Fibroblast of skin of back (primary cell): ENCODE measurements around the gene SYNPO2.

ENCODE experiments used
- DNase-seq: peaks from one replicate; pipeline ENCODE4 v3.0.0-alpha.2; 2013

SYNPO2 gene

GRCh38 chr4:118879409-118879808 lies 9.2 kb upstream of the SYNPO2 start:
- DNase-seq = no peak

GRCh38 chr4:118881512-118882146 lies 7.0 kb upstream of the SYNPO2 start:
- no peak for DNase-seq

- DNase-seq = no peak
These were observed 4.8 kb upstream of the SYNPO2 start for GRCh38 chr4:118883861-118884260.

- no peak for DNase-seq
These were observed 3.9 kb upstream of the SYNPO2 start for GRCh38 chr4:118884716-118885115.

- DNase-seq = no peak
These were observed 648 bp downstream of the SYNPO2 start for GRCh38 chr4:118889312-118889691.

DNA sequence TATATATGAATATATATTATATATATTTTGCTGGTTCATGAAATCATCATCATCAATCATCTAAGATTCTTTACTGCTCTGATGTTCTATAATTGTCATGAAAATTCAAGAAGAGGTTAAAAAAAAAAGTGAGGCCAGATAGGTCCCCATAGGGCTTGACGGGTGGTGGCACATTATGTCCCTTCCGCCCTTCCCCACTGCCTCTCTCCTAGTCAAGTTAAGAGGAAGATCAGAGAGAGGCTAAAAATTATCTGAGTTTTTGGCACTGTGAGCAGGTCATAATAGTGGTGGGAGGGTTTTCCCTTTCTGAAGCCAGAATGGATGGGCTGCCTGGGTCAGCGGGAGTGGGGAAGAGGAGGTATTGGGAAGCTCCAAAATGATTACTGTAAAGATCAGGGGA lies 5.4 kb downstream of the SYNPO2 start:
- no peak for DNase-seq

- no peak for DNase-seq
These were observed 9.6 kb downstream of the SYNPO2 start for GRCh38 chr4:118898221-118898620.

GRCh38 chr4:118898684-118899138 lies 10.1 kb downstream of the SYNPO2 start:
- no peak for DNase-seq

- no peak for DNase-seq
These were observed 15.8 kb downstream of the SYNPO2 start for GRCh38 chr4:118904418-118904817.

GRCh38 chr4:118904935-118905334 lies 16.3 kb downstream of the SYNPO2 start:
- DNase-seq = no peak

DNA sequence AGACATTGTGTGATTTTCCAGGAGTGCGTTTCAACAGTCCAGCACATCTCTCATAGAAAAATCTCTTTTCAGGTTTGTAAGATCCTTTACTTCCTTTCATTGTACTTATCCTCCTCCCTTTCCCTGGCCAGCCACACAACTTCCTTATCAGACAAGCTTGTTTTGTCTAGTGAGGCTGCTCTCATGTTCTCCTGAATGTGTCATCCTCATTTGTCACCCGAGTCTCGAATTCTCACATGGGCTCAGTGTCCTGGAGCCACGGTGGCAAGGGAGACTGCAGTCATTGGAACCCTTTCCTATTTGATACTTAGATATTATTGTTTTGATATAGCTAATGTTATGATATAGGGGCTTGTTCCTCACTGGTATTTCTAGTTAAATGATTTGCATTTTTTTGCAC lies 16.9 kb downstream of the SYNPO2 start:
- DNase-seq = peak; percentile 87

DNA sequence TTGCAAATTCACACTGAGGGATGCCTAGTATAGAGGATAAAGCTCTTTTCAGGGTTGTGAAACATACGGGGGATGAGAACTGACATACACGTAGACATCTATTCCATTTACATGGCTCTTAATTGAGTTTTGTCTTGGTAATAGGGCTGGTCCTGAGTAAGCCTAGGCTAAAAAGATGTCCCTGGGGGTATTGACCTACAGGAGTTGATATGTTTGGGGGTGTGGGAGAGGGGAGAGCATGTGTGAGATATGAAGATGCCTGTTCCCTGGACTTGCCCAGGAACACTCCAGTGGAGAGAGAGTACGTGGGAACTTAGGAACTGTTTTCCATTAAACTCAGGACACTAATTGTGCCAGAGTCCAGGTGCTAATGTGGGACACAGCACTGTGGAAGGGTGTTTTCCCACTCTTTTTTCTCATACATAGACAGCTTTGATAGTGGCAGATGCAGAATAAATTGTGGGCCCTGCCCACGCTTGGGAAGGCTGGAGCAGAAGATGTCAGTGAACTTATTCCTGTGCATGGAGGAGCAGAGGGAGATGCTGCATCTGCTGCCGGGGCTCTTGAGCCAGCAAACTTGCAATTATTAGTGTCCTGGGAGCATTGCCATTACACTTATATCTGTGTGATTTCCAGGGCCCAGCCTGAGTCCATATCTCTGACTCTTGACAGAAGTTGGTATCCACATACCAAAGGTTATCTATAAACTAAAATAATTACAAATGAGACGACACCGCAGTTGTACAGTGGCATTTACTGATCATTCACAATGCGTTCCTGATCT lies 20.7 kb downstream of the SYNPO2 start:
- DNase-seq = no peak

- DNase-seq = no peak
These were observed 21.6 kb downstream of the SYNPO2 start for GRCh38 chr4:118910221-118910620.

DNA sequence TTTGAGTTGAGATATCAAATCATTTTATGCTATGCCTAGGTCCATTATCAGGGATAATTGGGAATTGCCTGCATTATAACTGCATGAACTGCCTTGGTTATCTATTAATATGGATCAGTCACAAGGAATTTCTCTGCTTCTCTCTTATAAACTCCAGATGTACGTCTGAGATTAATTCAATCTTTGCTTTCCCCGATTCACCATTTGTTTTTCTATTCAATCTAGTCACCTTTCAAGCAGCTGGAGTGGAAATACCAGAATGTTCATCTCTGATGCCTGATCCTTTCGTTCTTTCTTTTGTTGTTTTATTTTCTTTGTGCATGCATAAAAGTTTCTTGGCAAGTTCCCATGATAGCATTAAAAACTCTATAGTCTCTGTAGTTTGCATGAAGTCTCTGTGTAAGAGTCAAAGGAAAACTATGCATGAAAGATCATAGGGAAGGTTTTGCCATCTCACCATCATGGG lies 22.6 kb downstream of the SYNPO2 start:
- peak; percentile 95 for DNase-seq

DNA sequence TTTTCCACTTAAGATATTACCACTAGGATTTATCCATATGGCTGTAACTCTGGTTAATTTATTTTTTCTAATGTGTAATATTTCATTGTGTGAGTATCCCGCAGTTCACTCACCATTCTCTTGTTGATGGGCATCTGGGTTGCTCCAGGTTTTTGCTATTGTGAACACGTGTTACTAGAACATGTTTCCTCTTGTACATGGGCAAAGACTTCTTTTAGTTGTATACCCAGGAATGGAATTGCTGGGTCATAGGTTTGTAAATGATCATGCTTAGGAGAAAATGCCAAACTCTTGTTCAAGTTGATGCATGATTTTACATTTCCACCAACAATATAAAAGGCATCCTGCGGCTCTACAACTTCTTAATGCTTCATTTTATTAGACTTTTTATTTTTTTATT lies 26.8 kb downstream of the SYNPO2 start:
- no peak for DNase-seq

- DNase-seq = no peak
These were observed 28.1 kb downstream of the SYNPO2 start for GRCh38 chr4:118916691-118917289.

- peak; percentile 47 for DNase-seq
These were observed 28.9 kb downstream of the SYNPO2 start for GRCh38 chr4:118917582-118917981.

DNA sequence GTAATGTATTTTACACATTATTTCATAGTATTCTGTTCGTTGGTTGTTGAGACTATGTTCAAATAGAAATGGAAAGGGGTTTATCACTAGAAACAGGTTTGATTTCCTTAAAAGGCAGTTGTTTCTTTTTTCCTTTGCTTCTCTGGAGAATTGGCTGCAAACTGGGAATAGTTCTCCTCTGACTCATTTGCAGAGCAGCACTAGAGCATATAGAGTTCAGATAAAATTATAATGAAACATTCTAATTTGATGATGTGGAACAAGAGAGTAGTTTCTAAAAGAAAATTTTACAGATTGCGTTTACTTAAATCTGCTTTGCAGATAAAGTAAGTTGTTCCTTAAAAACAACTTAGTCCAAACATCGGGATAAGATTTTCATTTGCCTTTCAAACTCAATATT lies 29.7 kb downstream of the SYNPO2 start:
- DNase-seq = peak; percentile 97

- DNase-seq = peak; percentile 39
These were observed 31.6 kb downstream of the SYNPO2 start for GRCh38 chr4:118920247-118920646.

DNA sequence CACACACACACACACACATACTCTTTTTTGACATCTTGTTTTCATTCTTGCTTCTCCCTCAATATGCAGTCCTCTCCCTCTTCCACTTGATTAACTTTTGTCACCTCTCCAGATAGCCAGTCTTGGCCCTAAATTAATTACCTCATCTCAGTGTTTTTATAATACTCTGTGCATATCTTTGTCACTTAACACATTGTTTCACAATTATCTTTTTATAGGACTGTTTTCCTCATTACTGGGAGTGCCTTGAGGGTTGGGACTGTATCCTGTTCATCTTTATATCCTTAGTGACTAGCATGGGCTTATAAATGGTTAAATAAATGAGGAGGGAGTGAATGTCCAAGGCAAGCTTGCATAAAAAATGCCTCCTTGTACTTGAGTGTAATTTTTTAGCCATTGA lies 33.1 kb downstream of the SYNPO2 start:
- DNase-seq = no peak

- DNase-seq = no peak
These were observed 35.2 kb downstream of the SYNPO2 start for GRCh38 chr4:118923891-118924290.

GRCh38 chr4:118927974-118928373 lies 39.3 kb downstream of the SYNPO2 start:
- no peak for DNase-seq

GRCh38 chr4:118930255-118930654 lies 41.6 kb downstream of the SYNPO2 start:
- DNase-seq = no peak

DNA sequence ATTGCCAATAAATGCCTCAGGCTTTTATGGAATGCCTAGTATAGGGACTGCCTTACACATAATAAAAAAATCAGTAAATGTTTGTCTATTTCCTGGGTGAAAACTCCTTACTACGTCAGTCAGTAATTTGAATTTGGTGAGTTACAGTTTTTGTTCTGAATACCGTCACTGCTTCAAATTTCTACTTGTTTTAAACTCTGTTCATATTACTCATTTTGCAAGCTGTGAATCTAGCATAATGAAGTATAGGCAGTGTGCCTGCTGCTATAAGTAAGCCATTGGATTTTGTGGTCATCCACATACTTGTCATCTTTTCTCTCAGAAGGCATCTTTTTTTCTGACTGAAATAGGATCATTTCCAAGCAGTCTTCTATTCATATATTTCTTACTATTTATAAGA lies 43.1 kb downstream of the SYNPO2 start:
- DNase-seq = peak; percentile 70
